ENCODE measurements around the gene GRM7.

DNA sequence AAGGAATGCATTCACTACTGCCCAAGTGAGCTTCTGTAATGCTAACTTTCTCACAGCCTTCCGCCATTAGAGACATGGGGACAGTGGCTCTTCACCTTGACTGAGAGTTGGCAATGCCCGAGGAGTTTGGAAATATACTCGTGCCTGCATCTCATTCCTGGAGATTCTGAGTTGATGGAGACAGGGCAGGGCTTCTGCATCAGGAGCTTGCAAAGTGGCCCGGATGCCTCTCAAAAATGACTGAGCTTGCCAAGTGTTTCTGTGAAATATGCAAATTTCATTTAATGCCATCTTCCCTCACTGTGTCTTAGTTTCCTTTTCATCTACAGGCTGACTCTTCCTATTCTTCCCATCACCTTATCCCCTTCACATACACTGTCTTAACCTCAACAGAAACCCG, 346.2 kb downstream of the GRM7 start:
- no peak for TF ChIP-seq GATA2 (IDR thresholded peaks at IDR 0.05; ENCODE audit: low read depth, low read length)
- TF ChIP-seq GATA3 (IDR thresholded peaks at IDR 0.05; ENCODE audit: low read depth, low read length): no peak

Data from SH-SY5Y (cell line).